ENCODE data around the gene SEPTIN3.

DNA sequence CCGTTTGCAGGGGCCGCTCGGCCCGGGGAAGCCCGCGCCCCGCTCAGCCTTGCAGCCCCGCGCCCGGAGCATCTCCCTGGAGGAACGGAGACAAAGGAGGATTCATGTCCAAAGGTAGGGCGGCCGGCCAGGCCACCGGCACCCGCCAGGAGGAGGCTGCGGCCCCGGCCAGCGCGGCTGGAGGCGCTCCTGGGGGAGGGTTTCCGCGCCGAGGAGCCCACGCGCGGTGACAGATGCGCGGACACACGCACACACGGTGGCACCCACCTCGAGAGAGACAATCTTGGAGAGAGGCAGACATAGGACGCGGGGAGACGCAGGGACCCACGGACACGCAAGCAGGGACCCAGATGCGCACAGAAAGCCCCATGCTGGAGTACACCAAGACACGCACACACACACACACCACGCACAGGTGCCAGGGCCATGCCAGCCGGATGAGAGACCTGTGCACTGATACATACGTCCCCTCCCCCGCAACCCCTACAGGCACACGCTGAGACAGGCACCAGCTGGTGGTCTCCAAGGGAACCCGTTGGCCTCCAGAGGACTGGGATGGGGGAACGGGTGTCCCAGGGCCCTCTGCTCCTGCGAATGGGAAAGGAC is 7.8 kb downstream of the SEPTIN3 start:
- TF ChIP-seq, protein P1, sequence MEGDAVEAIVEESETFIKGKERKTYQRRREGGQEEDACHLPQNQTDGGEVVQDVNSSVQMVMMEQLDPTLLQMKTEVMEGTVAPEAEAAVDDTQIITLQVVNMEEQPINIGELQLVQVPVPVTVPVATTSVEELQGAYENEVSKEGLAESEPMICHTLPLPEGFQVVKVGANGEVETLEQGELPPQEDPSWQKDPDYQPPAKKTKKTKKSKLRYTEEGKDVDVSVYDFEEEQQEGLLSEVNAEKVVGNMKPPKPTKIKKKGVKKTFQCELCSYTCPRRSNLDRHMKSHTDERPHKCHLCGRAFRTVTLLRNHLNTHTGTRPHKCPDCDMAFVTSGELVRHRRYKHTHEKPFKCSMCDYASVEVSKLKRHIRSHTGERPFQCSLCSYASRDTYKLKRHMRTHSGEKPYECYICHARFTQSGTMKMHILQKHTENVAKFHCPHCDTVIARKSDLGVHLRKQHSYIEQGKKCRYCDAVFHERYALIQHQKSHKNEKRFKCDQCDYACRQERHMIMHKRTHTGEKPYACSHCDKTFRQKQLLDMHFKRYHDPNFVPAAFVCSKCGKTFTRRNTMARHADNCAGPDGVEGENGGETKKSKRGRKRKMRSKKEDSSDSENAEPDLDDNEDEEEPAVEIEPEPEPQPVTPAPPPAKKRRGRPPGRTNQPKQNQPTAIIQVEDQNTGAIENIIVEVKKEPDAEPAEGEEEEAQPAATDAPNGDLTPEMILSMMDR (optimal IDR thresholded peaks at IDR 0.05 in 1 of 3, IDR thresholded peaks at IDR 0.05 in 1 of 3, conservative IDR thresholded peaks at IDR 0.05 in 1 of 3; ENCODE audit: extremely low read depth in 1 of 3, insufficient read depth in 2 of 3, low read length in 3 of 3) = no peak
- peak; percentile 83 for TF ChIP-seq EZH2 (IDR thresholded peaks at IDR 0.05; ENCODE audit: low read length)
